ENCODE measurements around the gene SPRY1.

GRCh38 chr4:123352240-123352945 is 44.2 kb upstream of the SPRY1 start:
- TF ChIP-seq, protein P1, sequence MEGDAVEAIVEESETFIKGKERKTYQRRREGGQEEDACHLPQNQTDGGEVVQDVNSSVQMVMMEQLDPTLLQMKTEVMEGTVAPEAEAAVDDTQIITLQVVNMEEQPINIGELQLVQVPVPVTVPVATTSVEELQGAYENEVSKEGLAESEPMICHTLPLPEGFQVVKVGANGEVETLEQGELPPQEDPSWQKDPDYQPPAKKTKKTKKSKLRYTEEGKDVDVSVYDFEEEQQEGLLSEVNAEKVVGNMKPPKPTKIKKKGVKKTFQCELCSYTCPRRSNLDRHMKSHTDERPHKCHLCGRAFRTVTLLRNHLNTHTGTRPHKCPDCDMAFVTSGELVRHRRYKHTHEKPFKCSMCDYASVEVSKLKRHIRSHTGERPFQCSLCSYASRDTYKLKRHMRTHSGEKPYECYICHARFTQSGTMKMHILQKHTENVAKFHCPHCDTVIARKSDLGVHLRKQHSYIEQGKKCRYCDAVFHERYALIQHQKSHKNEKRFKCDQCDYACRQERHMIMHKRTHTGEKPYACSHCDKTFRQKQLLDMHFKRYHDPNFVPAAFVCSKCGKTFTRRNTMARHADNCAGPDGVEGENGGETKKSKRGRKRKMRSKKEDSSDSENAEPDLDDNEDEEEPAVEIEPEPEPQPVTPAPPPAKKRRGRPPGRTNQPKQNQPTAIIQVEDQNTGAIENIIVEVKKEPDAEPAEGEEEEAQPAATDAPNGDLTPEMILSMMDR (IDR thresholded peaks at IDR 0.05): no peak
- no peak for TF ChIP-seq POLR2A (IDR thresholded peaks at IDR 0.05)
